HG02588 (cell line): ENCODE results near the gene DRC7.
"Not testable (repeated sequence)": the region's sequence is repeated elsewhere in the genome, so short reads cannot be mapped to it uniquely, and the experiment has no call there.

Source experiments
- ATAC-seq: cut with Tn5 transposase; IDR thresholded peaks from one replicate; pipeline ENCODE4 v1.9.1; 2021; ENCODE audit warnings: mild to moderate bottlenecking, moderate library complexity; ENCODE audit not compliant: unreplicated experiment

DRC7 gene

DNA sequence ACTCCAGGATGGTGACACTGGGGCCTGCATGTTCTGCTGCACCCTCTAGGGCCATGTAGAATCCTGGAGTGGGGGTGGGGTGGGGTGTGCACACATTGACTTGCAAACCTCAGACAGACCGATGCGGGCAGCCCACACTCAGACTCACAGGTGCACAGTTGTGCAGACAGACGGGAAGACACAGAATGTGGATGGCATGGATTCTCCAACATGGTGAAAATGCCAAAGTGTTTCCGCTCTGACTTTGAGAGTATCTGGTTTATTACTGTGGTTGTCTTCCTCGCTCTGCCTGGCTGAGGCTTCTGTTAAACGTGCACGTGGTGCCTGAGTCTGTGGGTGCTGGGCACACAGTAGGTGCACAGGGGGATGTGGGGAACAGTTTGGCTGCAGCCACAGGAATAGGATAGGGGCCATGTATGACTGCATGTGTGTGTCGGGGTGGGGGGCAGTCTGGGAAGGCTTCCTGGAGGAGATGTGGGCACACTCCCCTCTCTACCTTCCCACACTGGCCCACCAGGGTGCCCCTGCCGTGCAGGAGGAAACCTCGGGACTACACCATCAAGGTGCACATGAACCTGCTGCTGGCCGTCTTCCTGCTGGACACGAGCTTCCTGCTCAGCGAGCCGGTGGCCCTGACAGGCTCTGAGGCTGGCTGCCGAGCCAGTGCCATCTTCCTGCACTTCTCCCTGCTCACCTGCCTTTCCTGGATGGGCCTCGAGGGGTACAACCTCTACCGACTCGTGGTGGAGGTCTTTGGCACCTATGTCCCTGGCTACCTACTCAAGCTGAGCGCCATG lies 35.5 kb upstream of the DRC7 start:
- no peak for ATAC-seq

DNA sequence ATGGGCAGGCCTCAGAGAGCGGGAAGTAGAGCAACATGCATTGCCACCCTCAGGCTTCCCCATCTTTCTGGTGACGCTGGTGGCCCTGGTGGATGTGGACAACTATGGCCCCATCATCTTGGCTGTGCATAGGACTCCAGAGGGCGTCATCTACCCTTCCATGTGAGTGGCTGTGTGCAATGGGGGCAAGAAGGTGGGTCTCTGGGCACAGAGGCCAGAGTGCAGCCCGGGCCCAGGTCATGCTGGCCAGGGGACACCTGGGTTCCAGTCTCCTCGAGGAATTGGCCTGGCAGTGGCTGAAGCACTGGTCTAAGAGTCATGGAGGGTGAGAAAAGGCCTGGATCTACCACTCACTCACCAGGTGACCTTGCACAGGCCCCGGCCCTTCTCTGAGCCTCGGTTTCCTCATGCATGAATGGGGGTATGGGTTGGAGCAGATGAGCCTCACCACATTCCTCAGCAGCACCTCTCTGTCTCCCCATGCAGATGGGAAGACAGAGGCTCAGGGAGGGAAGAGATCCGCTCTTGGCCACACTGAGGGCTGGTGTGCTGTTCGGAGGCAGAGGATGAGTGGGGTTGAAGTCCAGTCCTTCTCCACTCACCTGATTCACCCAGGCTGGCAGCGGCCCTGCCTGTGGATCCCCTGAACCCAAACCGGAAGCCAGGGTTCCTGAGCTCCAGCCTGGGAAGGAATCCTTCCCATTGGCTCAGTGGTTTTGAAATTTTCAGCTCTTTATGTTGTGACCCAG lies 33.7 kb upstream of the DRC7 start:
- no peak for ATAC-seq

DNA sequence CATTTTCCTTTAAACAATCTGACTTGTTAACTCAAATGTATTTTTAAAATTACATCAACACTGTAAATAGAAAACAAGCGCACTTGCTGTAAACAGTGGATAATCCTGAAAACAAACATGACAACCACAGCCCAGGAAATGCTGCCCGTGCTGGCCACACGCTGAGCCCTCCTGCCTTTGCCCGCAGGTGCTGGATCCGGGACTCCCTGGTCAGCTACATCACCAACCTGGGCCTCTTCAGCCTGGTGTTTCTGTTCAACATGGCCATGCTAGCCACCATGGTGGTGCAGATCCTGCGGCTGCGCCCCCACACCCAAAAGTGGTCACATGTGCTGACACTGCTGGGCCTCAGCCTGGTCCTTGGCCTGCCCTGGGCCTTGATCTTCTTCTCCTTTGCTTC lies 33.1 kb upstream of the DRC7 start:
- ATAC-seq: no peak

DNA sequence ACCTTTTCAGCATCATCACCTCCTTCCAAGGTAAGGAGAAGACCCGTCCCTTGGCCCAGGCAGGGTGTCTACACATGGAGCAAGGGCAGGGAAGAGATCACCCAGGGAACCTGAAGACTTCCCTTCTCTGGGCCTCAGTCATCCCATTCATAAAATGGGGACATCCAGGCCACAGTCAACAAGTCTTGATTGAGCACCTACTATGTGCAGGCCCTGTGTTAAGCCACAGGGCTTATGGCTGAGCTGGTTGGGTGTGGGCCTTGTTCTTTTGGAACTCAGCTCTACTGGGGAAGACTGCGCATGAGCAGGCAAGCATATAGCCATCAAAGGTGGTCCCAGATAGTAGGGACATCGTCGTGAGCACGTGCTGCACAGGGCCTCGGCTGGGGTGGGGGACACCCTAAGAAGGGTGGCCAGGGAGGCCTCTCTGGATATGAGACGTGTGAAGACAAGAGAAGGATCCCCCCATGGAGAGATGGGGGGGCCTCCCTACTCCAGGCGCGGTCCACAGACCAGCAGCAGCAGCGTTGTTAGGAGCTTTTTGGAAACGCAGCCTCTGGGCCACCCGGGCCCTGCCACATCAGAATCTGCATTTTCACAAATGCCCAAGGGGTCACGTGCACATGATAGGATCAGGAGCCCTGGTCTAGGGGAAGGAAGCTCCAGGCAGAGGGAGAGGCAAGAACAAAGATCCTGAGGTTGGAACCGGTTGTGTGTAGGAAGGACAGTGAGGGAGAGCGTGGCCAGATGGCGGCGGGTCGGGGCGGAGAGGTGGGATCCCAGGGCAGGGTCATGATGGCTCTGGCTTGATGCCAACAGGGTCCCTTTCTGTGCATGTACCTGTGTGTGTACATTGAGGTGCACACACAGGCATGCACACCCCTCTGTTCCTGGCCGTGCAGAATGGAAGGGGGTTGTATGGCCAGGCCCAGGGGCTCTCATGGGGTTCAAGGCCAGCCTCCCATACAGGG lies 32.4 kb upstream of the DRC7 start:
- ATAC-seq: no peak

DNA sequence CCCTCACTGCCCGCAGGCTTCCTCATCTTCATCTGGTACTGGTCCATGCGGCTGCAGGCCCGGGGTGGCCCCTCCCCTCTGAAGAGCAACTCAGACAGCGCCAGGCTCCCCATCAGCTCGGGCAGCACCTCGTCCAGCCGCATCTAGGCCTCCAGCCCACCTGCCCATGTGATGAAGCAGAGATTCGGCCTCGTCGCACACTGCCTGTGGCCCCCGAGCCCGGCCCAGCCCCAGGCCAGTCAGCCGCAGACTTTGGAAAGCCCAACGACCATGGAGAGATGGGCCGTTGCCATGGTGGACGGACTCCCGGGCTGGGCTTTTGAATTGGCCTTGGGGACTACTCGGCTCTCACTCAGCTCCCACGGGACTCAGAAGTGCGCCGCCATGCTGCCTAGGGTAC lies 31.2 kb upstream of the DRC7 start:
- ATAC-seq: no peak

DNA sequence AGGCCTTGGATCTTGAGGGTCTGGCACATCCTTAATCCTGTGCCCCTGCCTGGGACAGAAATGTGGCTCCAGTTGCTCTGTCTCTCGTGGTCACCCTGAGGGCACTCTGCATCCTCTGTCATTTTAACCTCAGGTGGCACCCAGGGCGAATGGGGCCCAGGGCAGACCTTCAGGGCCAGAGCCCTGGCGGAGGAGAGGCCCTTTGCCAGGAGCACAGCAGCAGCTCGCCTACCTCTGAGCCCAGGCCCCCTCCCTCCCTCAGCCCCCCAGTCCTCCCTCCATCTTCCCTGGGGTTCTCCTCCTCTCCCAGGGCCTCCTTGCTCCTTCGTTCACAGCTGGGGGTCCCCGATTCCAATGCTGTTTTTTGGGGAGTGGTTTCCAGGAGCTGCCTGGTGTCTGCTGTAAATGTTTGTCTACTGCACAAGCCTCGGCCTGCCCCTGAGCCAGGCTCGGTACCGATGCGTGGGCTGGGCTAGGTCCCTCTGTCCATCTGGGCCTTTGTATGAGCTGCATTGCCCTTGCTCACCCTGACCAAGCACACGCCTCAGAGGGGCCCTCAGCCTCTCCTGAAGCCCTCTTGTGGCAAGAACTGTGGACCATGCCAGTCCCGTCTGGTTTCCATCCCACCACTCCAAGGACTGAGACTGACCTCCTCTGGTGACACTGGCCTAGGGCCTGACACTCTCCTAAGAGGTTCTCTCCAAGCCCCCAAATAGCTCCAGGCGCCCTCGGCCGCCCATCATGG lies 30.5 kb upstream of the DRC7 start:
- no peak for ATAC-seq

DNA sequence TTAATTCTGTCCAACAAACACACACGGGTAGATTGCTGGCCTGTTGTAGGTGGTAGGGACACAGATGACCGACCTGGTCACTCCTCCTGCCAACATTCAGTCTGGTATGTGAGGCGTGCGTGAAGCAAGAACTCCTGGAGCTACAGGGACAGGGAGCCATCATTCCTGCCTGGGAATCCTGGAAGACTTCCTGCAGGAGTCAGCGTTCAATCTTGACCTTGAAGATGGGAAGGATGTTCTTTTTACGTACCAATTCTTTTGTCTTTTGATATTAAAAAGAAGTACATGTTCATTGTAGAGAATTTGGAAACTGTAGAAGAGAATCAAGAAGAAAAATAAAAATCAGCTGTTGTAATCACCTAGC lies 30.0 kb upstream of the DRC7 start:
- ATAC-seq: no peak

DNA sequence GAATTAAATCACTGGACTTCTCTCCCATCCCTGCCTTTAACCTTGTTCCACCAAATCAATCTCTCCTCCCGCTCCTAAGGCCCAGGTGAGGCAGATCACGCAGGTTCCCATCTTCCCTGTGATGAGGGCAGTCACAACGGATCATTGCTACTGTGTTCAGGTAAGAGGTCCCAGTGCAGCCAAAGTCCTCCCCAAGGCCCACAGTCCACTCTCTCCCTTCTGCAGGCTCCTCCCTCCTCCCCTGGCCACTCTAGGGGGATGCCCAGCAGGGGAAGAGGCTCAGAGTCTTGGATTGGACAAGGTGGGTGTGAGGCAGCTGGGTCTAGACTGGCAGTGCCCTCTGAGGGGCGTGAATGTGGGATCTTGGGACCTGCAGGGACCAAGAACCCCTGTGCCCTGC lies 29.1 kb upstream of the DRC7 start:
- no peak for ATAC-seq

DNA sequence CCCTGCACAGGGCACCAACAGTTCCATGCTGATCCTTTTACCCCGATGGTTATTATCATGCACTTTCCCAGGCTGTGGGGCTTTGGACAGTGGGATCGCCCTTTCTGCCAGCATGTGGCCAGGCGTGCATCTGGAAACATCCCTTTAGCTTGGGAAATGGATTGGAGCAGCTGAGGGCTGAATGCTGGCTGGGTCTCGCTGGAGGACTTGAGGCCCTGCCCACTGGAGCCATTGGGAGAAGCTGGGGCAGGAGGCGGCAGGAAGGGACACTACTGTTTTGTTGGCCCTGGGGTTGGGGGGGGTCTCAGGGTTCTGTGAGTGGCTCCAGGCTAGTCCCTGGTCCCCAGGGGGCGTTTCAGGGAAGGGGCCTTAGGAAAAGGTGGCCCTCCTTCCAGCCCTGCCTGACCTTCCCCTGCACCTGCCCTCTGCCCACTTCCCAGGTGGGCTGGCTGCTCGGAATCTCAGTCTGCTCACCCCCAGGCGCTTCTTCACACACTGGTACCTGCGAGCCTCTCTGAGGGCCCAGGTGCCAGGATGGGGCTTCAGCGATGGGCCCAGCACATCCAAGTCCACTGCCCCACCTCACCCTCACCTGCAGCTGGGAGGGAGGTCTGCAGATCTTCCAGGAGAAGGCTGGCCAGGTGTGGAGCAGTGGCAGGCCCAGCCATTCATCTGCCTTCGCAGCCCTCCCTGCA lies 28.1 kb upstream of the DRC7 start:
- ATAC-seq: no peak

DNA sequence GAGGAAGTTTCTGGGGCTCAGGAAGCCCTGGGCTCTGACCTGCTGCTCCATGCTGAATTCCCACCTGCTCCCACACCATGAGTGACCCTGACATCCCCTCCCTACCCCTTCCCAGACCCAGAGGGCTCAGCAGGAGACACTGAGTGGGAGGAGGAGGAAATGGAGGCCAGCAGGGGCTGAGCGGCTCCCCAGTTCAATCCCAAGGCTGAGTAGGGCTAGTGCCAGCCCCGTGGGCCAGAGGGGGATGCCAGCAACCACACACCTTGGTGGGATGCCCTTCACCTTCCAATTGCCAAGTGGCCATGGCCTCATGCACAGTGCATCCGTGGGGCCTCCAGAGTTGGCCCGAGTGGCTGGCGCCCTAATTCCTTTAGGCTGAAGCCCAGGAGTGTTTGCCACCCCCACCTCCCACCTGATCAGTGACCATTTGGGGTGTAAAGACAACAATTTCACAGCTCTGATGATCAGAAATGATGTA lies 27.5 kb upstream of the DRC7 start:
- ATAC-seq: no peak

DNA sequence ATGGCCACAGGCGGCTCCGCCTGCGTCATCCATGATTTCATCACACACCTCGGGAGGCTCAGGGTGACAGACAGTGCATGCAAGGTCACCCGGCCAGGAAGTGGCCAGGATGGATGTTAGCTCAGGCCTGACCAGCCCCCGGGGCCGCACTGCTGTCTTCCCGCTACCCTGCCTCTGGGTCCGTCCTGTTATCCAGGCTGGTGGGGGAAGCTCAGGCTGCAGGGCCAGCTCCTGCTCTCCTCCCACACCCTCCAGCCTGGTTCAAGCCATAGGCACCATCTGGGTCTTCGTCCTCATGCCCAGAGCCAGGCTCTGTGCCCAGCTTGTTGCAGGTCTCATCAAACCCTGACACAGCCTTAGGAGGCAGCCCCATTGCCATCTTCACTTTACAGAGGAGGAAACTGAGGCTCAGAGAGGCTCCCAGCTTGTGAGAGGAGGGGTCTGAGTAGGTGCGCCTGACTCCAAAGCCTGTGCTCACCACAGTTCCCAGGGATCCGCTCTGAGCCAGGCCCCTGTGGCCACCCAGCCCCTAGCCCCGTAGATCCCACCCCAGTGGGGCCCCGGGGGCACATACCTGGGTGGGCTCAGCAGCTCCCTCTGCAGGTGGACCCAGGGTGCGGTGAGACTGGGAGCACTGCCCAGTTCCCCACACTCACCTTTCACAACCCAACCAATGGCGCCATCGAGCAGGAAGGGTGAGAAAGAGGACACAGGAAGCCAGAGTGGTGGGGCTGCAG lies 26.9 kb upstream of the DRC7 start:
- no peak for ATAC-seq

DNA sequence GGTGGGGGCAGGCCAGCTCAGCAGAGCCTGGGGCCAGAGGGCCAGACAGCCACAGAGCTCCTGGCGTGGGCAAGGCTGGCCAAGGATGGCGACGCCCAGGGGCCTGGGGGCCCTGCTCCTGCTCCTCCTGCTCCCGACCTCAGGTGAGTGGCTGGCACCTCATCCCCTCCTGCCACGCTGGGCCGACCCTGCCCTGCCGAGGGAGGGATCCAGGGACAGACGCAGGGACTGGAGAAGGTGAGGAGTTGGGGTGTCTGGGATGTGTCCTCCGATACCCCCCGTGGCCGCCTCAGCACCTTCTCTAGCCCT lies 26.4 kb upstream of the DRC7 start, which contains the start of gene ADGRG3:
TSS of gene ADGRG3 (plus strand) at position 44 of the 309 bp plus-strand sequence. CDS start at position 86, 42 bp downstream.
- no peak for ATAC-seq

DNA sequence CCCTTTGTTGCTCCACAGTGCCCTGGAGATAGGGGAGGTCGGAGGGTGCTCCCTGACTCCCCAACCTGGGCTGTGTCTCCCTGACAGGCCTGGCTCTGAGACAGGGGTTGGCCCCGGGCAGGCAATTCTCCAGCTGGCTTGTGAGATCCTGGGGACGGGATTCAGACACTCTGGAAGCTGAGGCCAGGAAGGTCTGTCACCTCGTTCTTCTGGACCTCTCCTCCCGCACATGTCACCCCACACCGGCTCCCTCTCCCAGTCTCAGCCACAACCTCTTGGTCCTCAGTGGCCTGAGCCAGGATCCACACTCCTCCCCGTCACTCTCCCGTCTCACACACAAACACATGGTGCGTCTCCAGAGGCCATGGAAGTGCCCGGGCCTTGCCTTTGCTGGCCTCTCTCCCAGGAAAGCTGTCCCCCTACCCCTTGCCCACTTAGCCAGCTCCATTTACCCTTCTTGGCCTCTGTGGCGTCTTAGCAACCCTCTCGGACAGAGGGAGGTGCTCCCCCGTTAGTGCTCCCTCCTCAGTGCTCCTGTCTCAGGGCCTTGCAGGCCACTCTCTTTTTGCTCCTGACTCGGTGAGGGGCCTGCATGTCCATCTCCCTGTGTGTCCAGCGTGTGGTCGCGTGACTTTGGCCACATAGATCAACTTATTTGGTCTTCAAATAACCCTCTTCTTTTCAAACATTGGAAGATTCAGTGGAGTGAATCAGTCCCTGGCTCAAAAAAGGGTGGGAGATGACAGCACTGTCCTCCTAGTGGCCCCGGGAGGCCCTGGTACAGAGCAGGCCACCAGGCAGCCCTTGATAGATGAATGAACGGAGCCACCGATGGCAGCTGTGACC lies 25.8 kb upstream of the DRC7 start:
- ATAC-seq: no peak

DNA sequence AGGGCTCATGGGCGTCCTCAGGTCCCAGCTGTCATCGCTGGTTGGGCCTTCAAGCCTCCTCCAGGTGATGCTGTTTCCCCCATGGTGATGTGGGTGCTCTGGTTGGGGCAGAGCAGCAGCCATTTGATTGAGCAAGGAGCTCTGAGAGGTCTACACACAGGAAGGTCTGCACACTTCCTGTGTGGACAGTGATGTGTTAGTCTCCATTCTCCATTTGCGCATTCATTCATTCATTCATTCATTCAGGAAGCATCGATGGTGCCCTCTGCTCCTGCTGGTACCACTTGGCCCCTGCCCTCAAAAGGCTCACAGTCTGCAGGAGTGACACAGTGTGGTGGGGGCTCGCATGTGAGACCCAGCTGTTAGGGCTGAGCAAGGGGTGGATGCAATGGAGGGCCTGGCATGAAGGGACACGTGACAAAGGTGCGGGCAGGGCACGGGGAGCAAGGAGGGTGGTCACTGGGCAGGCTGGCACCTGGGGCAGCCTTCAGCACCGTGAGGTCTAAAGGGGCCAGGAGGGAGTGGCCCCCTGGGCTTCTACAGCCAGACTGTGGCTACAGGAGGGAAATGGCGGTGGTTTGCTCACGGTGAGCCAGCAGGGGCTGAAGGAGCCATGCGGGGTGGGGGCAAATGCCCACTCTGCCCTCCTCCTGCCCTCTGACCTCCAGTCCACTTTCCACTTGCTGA lies 25.0 kb upstream of the DRC7 start:
- ATAC-seq: no peak

DNA sequence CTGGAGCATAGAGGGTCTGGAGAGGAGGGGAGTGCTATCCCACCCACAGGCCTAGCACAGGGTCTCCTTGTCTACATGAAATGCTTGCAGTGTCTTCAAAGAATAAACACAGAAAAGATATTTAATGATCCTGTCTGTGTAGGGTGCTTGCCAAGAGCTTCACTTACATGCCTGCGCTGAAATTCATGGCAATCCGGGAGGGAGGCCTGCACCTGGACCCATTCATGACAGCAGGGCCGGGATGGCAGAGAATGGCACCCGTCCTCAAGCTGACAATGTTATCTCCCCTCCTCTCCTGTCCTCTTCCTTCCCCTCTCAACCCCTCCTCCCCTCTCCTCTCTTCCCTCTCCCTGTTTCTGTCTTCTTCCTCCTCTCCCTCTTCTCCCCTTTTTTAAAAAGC lies 24.4 kb upstream of the DRC7 start:
- ATAC-seq: no peak

DNA sequence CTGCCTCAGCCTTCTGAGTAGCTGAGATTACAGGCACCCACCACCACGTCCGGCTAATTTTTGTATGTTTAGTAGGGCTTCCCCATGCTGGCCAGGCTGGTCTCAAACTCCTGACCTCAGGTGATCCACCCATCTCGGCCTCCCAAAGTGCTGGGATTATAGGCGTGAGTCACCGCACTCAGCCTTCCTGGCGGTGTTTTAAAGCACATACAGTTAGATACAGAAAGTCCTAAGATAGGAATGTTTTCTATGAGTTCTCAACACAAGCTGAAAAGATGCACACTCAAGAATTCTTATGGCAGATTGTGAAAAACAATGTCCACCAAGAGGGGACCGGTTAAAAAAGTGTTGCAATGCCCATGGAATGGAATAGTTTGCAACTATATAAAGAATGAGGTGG lies 23.2 kb upstream of the DRC7 start:
- ATAC-seq: not testable (repeated sequence)

DNA sequence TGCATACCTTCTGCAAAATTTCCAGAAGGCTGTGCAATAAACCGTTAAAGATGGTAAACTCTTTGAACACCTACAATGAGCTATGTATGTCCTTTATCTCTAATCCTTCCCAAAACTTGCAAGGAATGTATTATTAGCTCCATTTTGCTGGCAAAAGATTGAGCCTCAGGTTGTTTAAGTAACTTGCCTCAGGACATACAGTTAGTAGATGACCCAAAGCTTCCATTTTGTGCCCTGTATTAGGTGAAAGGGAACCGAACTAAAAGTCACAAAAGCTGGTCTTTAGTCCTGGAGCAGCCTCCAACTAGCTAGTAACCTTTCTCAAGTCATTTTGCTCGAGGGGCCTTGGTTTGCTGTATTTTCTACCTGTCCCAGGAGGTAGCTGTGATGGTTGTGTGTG lies 22.2 kb upstream of the DRC7 start:
- ATAC-seq: no peak

DNA sequence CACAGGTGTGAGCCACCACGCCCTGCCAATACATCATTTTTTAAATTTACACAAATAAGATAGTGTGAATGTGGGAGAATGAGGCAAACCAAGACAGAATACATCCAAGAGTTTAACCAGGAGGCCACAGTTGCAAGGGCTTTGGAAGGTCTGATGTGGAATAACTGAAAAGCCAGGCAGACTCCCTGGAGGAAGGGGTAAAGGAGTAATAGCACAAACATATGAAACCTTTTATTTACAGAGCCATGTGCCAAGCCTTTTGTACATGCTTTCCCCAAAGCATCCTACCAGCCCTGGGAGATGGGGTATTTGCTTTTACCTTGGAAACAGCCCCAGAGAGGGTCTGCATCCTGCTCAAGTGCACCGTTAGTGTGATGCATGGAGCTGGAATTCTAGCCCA lies 21.8 kb upstream of the DRC7 start:
- ATAC-seq: no peak
